Measurements from ENCODE around the gene TRIM75.

DNA sequence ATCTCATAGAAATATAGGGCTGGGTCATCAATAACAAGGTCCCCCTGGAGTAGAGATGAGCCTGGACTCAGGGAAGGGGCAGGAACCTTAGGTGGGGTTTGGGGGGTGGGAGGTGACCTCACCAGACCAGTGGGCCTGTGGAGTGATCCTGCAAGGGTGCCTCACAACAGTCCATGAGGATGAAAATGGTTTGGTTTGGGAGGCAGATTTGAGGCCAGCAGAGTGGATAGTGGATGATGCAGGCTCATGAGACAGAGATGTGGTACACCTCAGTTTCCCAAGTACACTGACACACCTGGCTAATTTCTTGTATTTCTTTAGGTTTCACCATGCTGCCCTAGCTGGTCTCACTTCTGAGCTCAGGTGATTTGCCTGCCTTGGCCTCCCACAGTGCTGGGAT, 40.0 kb upstream of the TRIM75 start:
- TF ChIP-seq, protein P1, sequence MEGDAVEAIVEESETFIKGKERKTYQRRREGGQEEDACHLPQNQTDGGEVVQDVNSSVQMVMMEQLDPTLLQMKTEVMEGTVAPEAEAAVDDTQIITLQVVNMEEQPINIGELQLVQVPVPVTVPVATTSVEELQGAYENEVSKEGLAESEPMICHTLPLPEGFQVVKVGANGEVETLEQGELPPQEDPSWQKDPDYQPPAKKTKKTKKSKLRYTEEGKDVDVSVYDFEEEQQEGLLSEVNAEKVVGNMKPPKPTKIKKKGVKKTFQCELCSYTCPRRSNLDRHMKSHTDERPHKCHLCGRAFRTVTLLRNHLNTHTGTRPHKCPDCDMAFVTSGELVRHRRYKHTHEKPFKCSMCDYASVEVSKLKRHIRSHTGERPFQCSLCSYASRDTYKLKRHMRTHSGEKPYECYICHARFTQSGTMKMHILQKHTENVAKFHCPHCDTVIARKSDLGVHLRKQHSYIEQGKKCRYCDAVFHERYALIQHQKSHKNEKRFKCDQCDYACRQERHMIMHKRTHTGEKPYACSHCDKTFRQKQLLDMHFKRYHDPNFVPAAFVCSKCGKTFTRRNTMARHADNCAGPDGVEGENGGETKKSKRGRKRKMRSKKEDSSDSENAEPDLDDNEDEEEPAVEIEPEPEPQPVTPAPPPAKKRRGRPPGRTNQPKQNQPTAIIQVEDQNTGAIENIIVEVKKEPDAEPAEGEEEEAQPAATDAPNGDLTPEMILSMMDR (IDR thresholded peaks at IDR 0.05), result no peak
- no peak for TF ChIP-seq EP300 (IDR thresholded peaks at IDR 0.05)

Measured in ovary (tissue), 3 donors.